ENCODE measurements around the gene ST6GALNAC4.

Gene ST6GALNAC4

GRCh38 chr9:127898433-127899127 is 18.3 kb downstream of the ST6GALNAC4 start:
- Mint-ChIP-seq H3K36me3 (ENCODE audit: insufficient read depth) (peaks cover 35% of the 10 kb centered on the region), H3K27ac (ENCODE audit: low read depth) (peak overlapping the region; percentile 82), H3K4me3 (peak overlapping the region; percentile 91), H3K27me3 (no peaks in the 10 kb centered on the region), H3K9me3 (no peaks in the 10 kb centered on the region), H3K4me1 (peaks cover 30% of the 10 kb centered on the region)
- DNase-seq (ENCODE audit: low spot score in 2 of 2), result no peak
- no peak for ATAC-seq (replicated peaks; ENCODE audit: extremely low read depth, poor library complexity, severe bottlenecking)

DNA sequence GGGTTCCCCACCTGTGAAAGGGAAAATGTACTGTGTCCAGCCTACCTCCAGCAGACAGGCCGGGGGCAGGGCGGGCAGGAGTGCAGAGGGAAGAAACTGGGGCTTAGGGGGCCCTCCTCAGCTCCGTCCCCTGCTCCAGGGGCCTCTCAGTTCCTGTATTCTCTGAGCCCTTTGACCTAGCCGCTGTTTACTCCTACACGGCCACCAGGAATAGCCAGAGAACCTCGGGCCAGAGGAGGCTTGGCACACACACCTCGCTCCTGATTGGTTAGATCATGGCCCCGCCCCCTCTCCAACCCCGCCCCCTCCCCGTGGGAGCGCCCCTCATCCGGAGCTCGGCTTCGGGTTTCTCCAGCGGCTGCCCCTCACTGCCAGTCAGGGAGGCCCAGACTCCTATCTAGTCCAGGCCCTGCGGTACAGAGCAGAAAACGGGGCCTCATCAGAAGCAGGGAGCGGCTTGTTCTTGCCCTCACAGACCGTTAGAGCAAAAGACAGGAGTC is 19.6 kb downstream of the ST6GALNAC4 start:
- Mint-ChIP-seq H3K27me3 (no peaks in the 10 kb centered on the region), H3K4me1 (peaks cover 37% of the 10 kb centered on the region), H3K36me3 (ENCODE audit: insufficient read depth) (peaks cover 44% of the 10 kb centered on the region), H3K4me3 (peak overlapping the region; percentile 91), H3K9me3 (no peaks in the 10 kb centered on the region), H3K27ac (ENCODE audit: low read depth) (peak overlapping the region; percentile 72)
- DNase-seq (ENCODE audit: low spot score in 2 of 2) (no peak), ATAC-seq (replicated peaks; ENCODE audit: extremely low read depth, poor library complexity, severe bottlenecking) (peak; percentile 15)

DNA sequence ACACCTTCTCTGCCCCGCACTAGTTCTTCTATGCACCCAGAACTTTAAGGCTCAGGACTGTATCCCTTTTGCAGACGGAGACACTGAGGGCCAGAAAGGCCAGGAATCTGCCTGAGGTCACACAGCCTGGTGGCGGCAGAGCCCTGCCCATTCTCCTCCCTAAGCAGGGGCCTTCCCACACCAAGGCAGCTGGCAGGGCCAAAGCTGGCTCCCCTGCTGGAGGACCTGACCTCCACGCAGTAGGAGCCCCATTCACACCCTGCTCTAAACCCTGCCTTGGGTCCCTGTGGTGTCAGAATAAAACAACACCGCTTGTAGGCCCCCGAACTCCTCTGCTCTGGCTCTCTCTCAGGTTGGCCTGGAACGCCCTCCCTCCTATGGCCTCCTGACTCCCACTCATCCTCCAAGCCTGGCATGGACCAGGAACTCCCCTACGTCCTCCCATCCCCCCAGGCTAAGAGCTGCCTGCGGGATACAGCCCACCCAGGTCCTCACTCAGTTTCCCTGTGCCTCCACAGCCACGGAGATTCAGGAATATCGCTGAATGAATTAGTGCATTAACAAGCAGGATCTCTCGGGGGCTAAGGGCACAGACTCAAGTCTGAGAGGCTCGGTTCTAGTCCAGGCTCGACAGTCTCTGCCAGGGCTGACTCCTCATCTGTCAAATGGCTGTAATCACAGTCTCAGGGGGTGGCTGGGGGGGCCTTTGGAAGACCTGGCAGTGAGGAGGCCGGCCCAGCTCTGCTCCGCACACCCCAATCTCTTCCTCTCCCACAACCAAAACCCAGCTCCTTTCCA is 20.2 kb downstream of the ST6GALNAC4 start:
- peak overlapping the region; percentile 91 for H3K4me3 Mint-ChIP-seq
- ATAC-seq (replicated peaks; ENCODE audit: extremely low read depth, poor library complexity, severe bottlenecking) (no peak), DNase-seq (ENCODE audit: low spot score in 2 of 2) (no peak)
- H3K27me3 Mint-ChIP-seq, result no peaks in the 10 kb centered on the region
- peaks cover 40% of the 10 kb centered on the region for H3K36me3 Mint-ChIP-seq (ENCODE audit: insufficient read depth)
- peaks cover 39% of the 10 kb centered on the region for H3K4me1 Mint-ChIP-seq
- no peaks in the 10 kb centered on the region for H3K9me3 Mint-ChIP-seq
- H3K27ac Mint-ChIP-seq (ENCODE audit: low read depth), result no peak overlapping the region

DNA sequence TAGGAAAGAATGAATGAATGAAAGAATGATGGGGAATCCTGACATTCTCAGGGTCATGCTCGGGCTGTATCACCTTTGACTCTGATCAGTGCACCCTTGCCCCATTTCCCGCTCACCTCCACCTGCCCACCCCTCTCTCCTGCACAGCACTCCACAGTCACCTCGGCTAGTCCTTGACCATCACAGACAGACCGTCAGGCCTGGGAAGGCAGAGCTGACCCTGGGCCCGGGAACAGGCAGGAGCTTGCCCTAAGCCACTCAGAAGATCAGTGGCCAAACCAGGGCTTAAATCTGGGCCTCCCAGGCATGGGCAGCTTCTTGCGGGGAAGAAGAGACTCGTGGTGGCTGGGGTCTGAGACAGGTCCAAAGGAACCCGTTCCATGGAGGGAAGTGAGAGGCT is 21.0 kb downstream of the ST6GALNAC4 start:
- H3K4me1 Mint-ChIP-seq, result peaks cover 41% of the 10 kb centered on the region
- H3K36me3 Mint-ChIP-seq (ENCODE audit: insufficient read depth), result peaks cover 43% of the 10 kb centered on the region
- no peaks in the 10 kb centered on the region for H3K9me3 Mint-ChIP-seq
- DNase-seq (ENCODE audit: low spot score in 2 of 2) (no peak), ATAC-seq (replicated peaks; ENCODE audit: extremely low read depth, poor library complexity, severe bottlenecking) (no peak)
- H3K4me3 Mint-ChIP-seq, result no peak overlapping the region
- H3K27ac Mint-ChIP-seq (ENCODE audit: low read depth), result no peak overlapping the region
- no peaks in the 10 kb centered on the region for H3K27me3 Mint-ChIP-seq

- DNase-seq (ENCODE audit: low spot score in 2 of 2) (no peak), ATAC-seq (replicated peaks; ENCODE audit: extremely low read depth, poor library complexity, severe bottlenecking) (no peak)
- no peaks in the 10 kb centered on the region for H3K27me3 Mint-ChIP-seq
- no peaks in the 10 kb centered on the region for H3K9me3 Mint-ChIP-seq
- H3K4me3 Mint-ChIP-seq, result no peak overlapping the region
- peaks cover 56% of the 10 kb centered on the region for H3K36me3 Mint-ChIP-seq (ENCODE audit: insufficient read depth)
- no peak overlapping the region for H3K27ac Mint-ChIP-seq (ENCODE audit: low read depth)
- H3K4me1 Mint-ChIP-seq, result peaks cover 35% of the 10 kb centered on the region
Observed at GRCh38 chr9:127893392-127893791, 23.4 kb downstream of the ST6GALNAC4 start.

- peaks cover 59% of the 10 kb centered on the region for H3K36me3 Mint-ChIP-seq (ENCODE audit: insufficient read depth)
- no peaks in the 10 kb centered on the region for H3K27me3 Mint-ChIP-seq
- no peak overlapping the region for H3K4me3 Mint-ChIP-seq
- peak overlapping the region; percentile 52 for H3K27ac Mint-ChIP-seq (ENCODE audit: low read depth)
- DNase-seq (ENCODE audit: low spot score in 2 of 2) (no peak), ATAC-seq (replicated peaks; ENCODE audit: extremely low read depth, poor library complexity, severe bottlenecking) (no peak)
- no peaks in the 10 kb centered on the region for H3K9me3 Mint-ChIP-seq
- peaks cover 34% of the 10 kb centered on the region for H3K4me1 Mint-ChIP-seq
Observed at GRCh38 chr9:127892831-127893230, 24.0 kb downstream of the ST6GALNAC4 start.

DNA sequence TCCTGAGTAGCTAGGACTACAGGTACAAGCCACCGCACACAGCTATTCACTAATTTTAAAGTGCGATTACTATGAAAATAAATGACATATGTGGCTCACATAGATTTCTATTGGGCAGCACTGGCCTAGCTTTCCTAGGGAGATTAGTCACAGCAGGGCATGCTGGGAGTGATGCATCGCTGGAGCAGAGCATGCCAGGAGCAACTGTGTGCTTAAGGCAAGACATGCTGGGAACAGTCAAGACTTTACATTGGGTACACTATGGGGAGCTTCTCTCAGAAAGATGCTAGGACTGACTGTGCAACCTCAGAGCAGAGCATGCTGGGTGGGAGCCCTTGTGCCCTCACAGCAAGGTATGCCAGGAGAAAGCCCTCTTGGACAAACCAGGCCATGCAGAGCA is 26.8 kb downstream of the ST6GALNAC4 start:
- ATAC-seq (replicated peaks; ENCODE audit: extremely low read depth, poor library complexity, severe bottlenecking) (no peak), DNase-seq (ENCODE audit: low spot score in 2 of 2) (no peak)
- Mint-ChIP-seq H3K4me3 (no peak overlapping the region), H3K4me1 (peaks cover 38% of the 10 kb centered on the region), H3K36me3 (ENCODE audit: insufficient read depth) (peaks cover 61% of the 10 kb centered on the region), H3K9me3 (no peaks in the 10 kb centered on the region), H3K27me3 (no peaks in the 10 kb centered on the region), H3K27ac (ENCODE audit: low read depth) (no peak overlapping the region)

DNA sequence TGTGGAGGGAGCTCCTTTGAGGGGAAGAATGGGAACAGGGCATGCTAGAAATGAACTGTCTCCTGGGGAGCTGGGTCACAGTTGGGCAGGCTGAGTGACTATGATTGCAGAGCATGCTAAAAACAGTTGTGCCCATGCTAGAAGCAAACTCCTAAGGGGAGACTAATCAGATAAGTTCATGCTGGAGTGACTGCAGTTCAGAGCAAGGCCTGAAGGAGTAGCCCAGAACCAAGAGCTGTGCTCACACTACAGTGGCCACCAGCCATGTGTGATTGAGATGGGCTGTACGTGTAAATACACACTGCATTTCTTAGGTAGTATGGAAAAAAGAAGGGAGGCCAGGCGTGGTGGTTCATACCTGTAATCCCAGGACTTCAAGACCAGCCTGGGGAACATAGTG is 29.0 kb downstream of the ST6GALNAC4 start:
- Mint-ChIP-seq H3K9me3 (no peaks in the 10 kb centered on the region), H3K36me3 (ENCODE audit: insufficient read depth) (peaks cover 53% of the 10 kb centered on the region), H3K27me3 (no peaks in the 10 kb centered on the region), H3K4me1 (peaks cover 38% of the 10 kb centered on the region), H3K4me3 (no peak overlapping the region), H3K27ac (ENCODE audit: low read depth) (peak overlapping the region; percentile 38)
- ATAC-seq (replicated peaks; ENCODE audit: extremely low read depth, poor library complexity, severe bottlenecking) (no peak), DNase-seq (ENCODE audit: low spot score in 2 of 2) (no peak)

- no peak for ATAC-seq (replicated peaks; ENCODE audit: extremely low read depth, poor library complexity, severe bottlenecking)
- H3K9me3 Mint-ChIP-seq, result no peaks in the 10 kb centered on the region
- no peak overlapping the region for H3K4me3 Mint-ChIP-seq
- no peaks in the 10 kb centered on the region for H3K27me3 Mint-ChIP-seq
- H3K27ac Mint-ChIP-seq (ENCODE audit: low read depth), result peak overlapping the region; percentile 65
- H3K36me3 Mint-ChIP-seq (ENCODE audit: insufficient read depth), result peaks cover 49% of the 10 kb centered on the region
- H3K4me1 Mint-ChIP-seq, result peaks cover 29% of the 10 kb centered on the region
- no peak for DNase-seq (ENCODE audit: low spot score in 2 of 2)
Observed at GRCh38 chr9:127886401-127886972, 30.4 kb downstream of the ST6GALNAC4 start.

GRCh38 chr9:127885508-127886281 is 31.1 kb downstream of the ST6GALNAC4 start:
- Mint-ChIP-seq H3K4me1 (peaks cover 24% of the 10 kb centered on the region), H3K27me3 (no peaks in the 10 kb centered on the region), H3K27ac (ENCODE audit: low read depth) (peak overlapping the region; percentile 65), H3K4me3 (no peak overlapping the region), H3K36me3 (ENCODE audit: insufficient read depth) (peaks cover 45% of the 10 kb centered on the region), H3K9me3 (no peaks in the 10 kb centered on the region)
- ATAC-seq (replicated peaks; ENCODE audit: extremely low read depth, poor library complexity, severe bottlenecking), result no peak
- DNase-seq (ENCODE audit: low spot score in 2 of 2), result no peak

DNA sequence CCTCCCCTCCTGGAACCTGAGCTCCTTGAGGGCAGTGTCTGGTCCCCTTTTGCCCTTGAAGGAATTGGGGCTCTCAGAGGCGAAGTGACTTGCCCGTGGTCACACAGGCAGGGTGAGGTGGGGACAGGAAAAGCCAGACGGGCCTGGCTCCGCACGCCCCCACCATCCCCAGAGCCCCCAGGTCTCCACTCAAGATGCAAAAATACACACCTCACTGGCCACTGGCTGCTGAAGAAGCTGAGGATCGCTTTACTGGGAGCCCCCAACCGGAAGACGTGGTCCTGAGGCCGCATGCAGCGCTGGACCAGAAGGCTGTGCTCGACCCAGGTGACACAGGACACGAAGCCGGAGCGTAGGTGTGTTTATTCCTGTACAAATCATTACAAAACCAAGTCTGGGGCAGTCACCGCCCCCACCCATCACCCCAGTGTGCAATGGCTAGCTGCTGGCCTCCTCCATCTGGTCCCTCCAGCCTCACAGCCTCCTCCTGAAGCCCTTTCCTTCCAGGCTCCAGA is 31.8 kb downstream of the ST6GALNAC4 start:
- Mint-ChIP-seq H3K36me3 (ENCODE audit: insufficient read depth) (peaks cover 40% of the 10 kb centered on the region), H3K9me3 (no peaks in the 10 kb centered on the region), H3K27me3 (no peaks in the 10 kb centered on the region), H3K4me1 (peaks cover 24% of the 10 kb centered on the region), H3K4me3 (no peak overlapping the region), H3K27ac (ENCODE audit: low read depth) (peak overlapping the region; percentile 73)
- ATAC-seq (replicated peaks; ENCODE audit: extremely low read depth, poor library complexity, severe bottlenecking), result no peak
- DNase-seq (ENCODE audit: low spot score in 2 of 2), result no peak

- Mint-ChIP-seq H3K27me3 (no peaks in the 10 kb centered on the region), H3K36me3 (ENCODE audit: insufficient read depth) (peaks cover 36% of the 10 kb centered on the region), H3K4me3 (no peak overlapping the region), H3K9me3 (no peaks in the 10 kb centered on the region), H3K27ac (ENCODE audit: low read depth) (peak overlapping the region; percentile 73), H3K4me1 (peaks cover 24% of the 10 kb centered on the region)
- DNase-seq (ENCODE audit: low spot score in 2 of 2), result no peak
- ATAC-seq (replicated peaks; ENCODE audit: extremely low read depth, poor library complexity, severe bottlenecking), result no peak
Observed at GRCh38 chr9:127884427-127884911, 32.4 kb downstream of the ST6GALNAC4 start.

All from central memory CD8-positive, alpha-beta T cell (primary cell).